Kidney (tissue), 14 donors: ENCODE data around the gene COP1. TPM values are rescaled to one million over a fixed set of nuclear protein-coding genes. Genes with fewer than 3 reads are reported as not detected.

ENCODE experiments used
- DNase-seq, 5 donors: peaks; one replicate each; pipeline ENCODE4 v3.0.0-alpha.2; 2013 to 2020
- FAIRE-seq: peaks from 2 replicates; lab custom pipeline; 2012; peaks lifted over from hg19 to GRCh38; lab: Jason Lieb, UNC
- H3K27ac ChIP-seq, 2 donors: one replicate each; pipeline ENCODE4 v1.7.0; 2013; ENCODE audit warnings: low read depth in 2 of 2, low read length in 2 of 2, inconsistent platforms in 1 of 2
- H3K27me3 ChIP-seq: one replicate; pipeline ENCODE4 v1.7.1; 2013; ENCODE audit warnings: low read length, inconsistent platforms; ENCODE audit not compliant: control insufficient read depth, insufficient read depth
- H3K36me3 ChIP-seq, 3 donors: one replicate each; pipeline versions ENCODE4 v1.7.0 to v1.7.1; 2013; ENCODE audit warnings: low read length in 3 of 3, control low read depth in 1 of 3, inconsistent platforms in 1 of 3; ENCODE audit not compliant: insufficient read depth in 3 of 3, control insufficient read depth in 2 of 3
- H3K4me1 ChIP-seq, 3 donors: one replicate each; pipeline versions ENCODE4 v1.7.0 to v1.7.1; 2013; ENCODE audit warnings: low read length in 3 of 3, inconsistent platforms in 1 of 3, low read depth in 1 of 3; ENCODE audit not compliant: control insufficient read depth in 2 of 3, insufficient read depth in 2 of 3
- H3K4me3 ChIP-seq, 3 donors: one replicate each; pipeline versions ENCODE4 v1.7.0 to v1.8.1; 2013; ENCODE audit warnings: low read length in 3 of 3, control low read depth in 1 of 3, inconsistent platforms in 1 of 3
- H3K9ac ChIP-seq, 3 donors: one replicate each; pipeline versions ENCODE4 v1.7.0 to v1.7.1; 2013; ENCODE audit warnings: low read length in 3 of 3, control low read depth in 1 of 3, inconsistent platforms in 1 of 3
- H3K9me3 ChIP-seq, 3 donors: one replicate each; pipeline versions ENCODE4 v1.7.0 to v1.7.1; 2013; ENCODE audit warnings: low read length in 3 of 3, control low read depth in 1 of 3, inconsistent platforms in 1 of 3; ENCODE audit not compliant: control insufficient read depth in 2 of 3, insufficient read depth in 1 of 3
- intact Hi-C: fragments of 100-400 bp; cut with DNase I; formaldehyde crosslinking; loops from one replicate; pipeline ENCODE4 v1.11.1; 2022
- polyA plus RNA-seq: library from polyadenylated mRNA; stranded (reverse); fragments of 350-450 nt; fragmentation: Illumina TruSeq; extraction: RNeasy Lipid Tissue Mini Kit (QIAGEN cat#74804); gene quantifications from one replicate; pipeline ENCODE4 v1.2.3, GENCODE V29; 2014; ENCODE audit warnings: low read depth, low replicate concordance; ENCODE audit not compliant: insufficient read depth
- total RNA-seq: library from RNA; stranded (reverse); fragmentation: NEBNext Ultra II Directional; extraction: Animal tissue kit (Norgen Biotek cat#: 25700); gene quantifications from one replicate; pipeline ENCODE4 v1.2.1, GENCODE V29; 2021
- TF ChIP-seq, protein P1 (sequence below): IDR thresholded peaks from 3 replicates; pipeline ENCODE4 v1.5.1; 2012; ENCODE audit warnings: mild to moderate bottlenecking, moderate library complexity, borderline replicate concordance; ENCODE audit not compliant: insufficient read depth; ENCODE audit errors: extremely low read depth
- donor health status: control.
- donor health status: control.
- donor health status: control.
- donor health status: control.
- donor health status: control.
- donor health status: DM: yes; HTN: yes; CAD: no.
- donor health status: Normal renal cell carcinoma (clear cell type).

Gene COP1
- total and polyA plus RNA-seq, 2 donors from 2014 or later: 38.3 to 40.2 TPM

DNA sequence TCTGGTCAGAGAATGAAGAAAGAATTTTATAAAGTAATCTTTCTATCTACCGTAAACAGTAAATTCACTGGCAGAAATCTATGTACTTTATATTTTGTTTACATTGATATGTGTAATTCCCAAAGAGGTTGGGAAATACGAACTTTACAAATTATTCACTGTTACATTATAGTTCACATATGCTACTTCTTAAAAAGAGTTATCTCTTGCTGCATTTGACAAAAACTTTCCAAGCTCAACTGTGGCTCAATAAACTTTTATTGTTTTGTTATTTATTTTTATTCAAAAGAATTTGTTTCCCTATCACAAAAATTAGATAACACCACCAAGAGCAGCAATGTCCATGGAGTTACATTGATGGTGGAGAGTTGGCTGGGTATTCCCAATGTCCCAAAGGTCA is 262.5 kb downstream of the COP1 start:
- H3K27ac ChIP-seq: no peak overlapping the region
- H3K27me3 ChIP-seq: no peaks in the 10 kb centered on the region
- no peaks in the 10 kb centered on the region for H3K4me1 ChIP-seq
- H3K9ac ChIP-seq: no peak overlapping the region
- H3K36me3 ChIP-seq: peaks cover 0 to 18% (median 5%) of the 10 kb centered on the region in 3 donors
- TF ChIP-seq, protein P1, sequence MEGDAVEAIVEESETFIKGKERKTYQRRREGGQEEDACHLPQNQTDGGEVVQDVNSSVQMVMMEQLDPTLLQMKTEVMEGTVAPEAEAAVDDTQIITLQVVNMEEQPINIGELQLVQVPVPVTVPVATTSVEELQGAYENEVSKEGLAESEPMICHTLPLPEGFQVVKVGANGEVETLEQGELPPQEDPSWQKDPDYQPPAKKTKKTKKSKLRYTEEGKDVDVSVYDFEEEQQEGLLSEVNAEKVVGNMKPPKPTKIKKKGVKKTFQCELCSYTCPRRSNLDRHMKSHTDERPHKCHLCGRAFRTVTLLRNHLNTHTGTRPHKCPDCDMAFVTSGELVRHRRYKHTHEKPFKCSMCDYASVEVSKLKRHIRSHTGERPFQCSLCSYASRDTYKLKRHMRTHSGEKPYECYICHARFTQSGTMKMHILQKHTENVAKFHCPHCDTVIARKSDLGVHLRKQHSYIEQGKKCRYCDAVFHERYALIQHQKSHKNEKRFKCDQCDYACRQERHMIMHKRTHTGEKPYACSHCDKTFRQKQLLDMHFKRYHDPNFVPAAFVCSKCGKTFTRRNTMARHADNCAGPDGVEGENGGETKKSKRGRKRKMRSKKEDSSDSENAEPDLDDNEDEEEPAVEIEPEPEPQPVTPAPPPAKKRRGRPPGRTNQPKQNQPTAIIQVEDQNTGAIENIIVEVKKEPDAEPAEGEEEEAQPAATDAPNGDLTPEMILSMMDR: no peak
- intact Hi-C loops: no loop called here
- peak in 1 of 5 donors; percentile 2 for DNase-seq
- no peak for FAIRE-seq
- no peaks in the 10 kb centered on the region for H3K9me3 ChIP-seq
- H3K4me3 ChIP-seq: no peak overlapping the region

DNA sequence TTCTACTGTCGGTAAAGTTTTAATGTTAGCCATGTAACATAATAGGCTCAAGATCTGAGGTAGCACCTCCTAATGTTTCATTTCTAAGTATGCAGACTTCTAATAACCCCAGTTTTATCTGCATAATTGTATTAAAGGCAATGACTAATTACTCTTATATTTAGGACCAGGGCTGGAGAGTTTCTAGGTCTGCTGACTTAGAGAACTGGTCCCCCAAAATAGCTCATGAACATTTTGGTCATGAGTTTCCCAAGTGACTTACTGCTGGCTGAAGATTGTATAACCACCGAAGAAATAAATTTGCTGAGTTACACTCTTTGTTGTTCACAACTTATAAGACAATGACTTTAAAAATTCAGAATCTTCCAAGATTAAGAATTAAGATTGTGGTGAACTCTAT is 265.9 kb downstream of the COP1 start:
- Histone ChIP-seq H3K27ac (no peak overlapping the region), H3K9me3 (no peaks in the 10 kb centered on the region), H3K27me3 (no peaks in the 10 kb centered on the region), H3K4me3 (no peak overlapping the region), H3K9ac (no peak overlapping the region), H3K4me1 (no peaks in the 10 kb centered on the region), H3K36me3 (peaks cover 0 to 14% (median 2%) of the 10 kb centered on the region in 3 donors)
- FAIRE-seq (no peak), DNase-seq (no peak)
- intact Hi-C loops: no loop called here
- TF ChIP-seq, protein P1: no peak

DNA sequence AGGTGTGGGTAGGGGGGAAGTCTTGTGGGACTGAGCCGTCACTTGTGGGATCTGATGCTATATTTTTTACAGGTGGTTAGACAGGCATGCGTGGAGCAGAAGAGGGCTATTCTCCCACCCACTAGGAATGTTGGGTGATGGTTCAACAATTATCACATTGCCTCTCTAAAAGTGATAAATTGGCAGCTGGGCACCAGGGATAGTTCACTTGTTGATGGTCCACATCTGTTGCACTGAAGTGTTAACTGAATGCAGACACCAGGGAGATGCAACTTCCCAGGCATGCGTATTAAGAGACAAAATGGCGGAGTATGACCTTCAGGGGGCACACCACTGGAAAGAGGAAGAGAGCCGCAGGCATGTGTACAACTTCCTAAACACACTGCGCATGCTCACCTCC is 270.4 kb downstream of the COP1 start:
- intact Hi-C loops: no loop called here
- H3K36me3 ChIP-seq: peaks cover 0 to 8% (median 1%) of the 10 kb centered on the region in 3 donors
- H3K9me3 ChIP-seq: no peaks in the 10 kb centered on the region
- H3K27me3 ChIP-seq: no peaks in the 10 kb centered on the region
- FAIRE-seq (no peak), DNase-seq (no peak)
- no peaks in the 10 kb centered on the region for H3K4me1 ChIP-seq
- TF ChIP-seq, protein P1: no peak
- H3K9ac ChIP-seq: no peak overlapping the region
- H3K4me3 ChIP-seq: no peak overlapping the region
- no peak overlapping the region for H3K27ac ChIP-seq

DNA sequence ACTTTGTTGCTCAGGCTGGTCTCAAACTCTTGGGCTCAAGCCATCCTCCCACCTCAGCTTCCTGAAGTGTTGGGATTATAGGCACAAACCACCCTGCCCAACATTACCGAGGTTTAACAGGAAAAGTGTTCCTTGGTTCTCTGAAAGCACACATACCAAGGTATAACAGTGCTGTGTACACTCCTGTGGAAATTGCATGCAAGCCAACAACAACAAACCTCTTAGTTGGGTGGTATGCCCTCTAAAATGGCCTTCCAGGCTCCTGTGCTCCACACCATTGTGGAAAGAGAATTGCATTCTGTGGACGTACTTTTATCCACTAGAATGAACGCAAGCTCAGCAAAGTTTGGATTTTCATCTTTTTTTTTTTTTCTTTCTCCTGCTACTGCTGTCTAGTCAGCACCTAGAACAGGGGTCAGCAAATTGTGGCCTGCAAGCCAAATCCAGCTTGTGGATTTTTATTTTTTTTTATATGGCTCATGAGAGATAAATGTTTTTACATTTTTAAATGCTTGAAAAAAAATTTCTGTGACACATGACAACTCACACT is 271.4 kb downstream of the COP1 start:
- DNase-seq (no peak), FAIRE-seq (no peak)

More for the DNA sequence above, 271.4 kb downstream of the COP1 start:
- Histone ChIP-seq H3K27me3 (no peaks in the 10 kb centered on the region), H3K36me3 (peaks cover 0 to 8% (median 0%) of the 10 kb centered on the region in 3 donors), H3K9me3 (no peaks in the 10 kb centered on the region), H3K4me1 (no peaks in the 10 kb centered on the region), H3K4me3 (no peak overlapping the region), H3K9ac (no peak overlapping the region), H3K27ac (no peak overlapping the region)
- TF ChIP-seq, protein P1: no peak
- intact Hi-C loops: no loop called here
